HG02870 (cell line): ENCODE data around the gene MARCHF9.

ENCODE experiments used
- ATAC-seq: cut with Tn5 transposase; IDR thresholded peaks from one replicate; pipeline ENCODE4 v1.9.1; 2021; ENCODE audit warnings: mild to moderate bottlenecking, moderate library complexity; ENCODE audit not compliant: unreplicated experiment

The MARCHF9 gene

GRCh38 chr12:57724003-57724935 is 30.6 kb upstream of the MARCHF9 start:
- no peak for ATAC-seq

GRCh38 chr12:57724936-57725740 is 29.8 kb upstream of the MARCHF9 start:
- no peak for ATAC-seq

DNA sequence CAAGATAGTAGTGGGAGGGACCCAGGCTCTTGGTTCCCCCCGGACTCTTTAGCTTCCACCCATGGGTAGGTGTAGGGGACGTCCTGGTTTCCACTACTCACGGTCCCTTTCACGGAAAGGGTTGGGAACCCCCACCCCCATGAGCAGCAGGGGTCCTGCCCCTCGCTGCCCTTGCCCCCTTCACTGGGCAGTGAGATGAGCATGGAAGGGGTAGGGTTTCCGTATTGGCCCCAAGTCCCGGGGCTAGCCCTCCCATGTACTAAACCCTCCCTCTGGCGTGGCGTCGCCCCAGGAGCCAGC is 29.1 kb upstream of the MARCHF9 start:
- ATAC-seq, result no peak

DNA sequence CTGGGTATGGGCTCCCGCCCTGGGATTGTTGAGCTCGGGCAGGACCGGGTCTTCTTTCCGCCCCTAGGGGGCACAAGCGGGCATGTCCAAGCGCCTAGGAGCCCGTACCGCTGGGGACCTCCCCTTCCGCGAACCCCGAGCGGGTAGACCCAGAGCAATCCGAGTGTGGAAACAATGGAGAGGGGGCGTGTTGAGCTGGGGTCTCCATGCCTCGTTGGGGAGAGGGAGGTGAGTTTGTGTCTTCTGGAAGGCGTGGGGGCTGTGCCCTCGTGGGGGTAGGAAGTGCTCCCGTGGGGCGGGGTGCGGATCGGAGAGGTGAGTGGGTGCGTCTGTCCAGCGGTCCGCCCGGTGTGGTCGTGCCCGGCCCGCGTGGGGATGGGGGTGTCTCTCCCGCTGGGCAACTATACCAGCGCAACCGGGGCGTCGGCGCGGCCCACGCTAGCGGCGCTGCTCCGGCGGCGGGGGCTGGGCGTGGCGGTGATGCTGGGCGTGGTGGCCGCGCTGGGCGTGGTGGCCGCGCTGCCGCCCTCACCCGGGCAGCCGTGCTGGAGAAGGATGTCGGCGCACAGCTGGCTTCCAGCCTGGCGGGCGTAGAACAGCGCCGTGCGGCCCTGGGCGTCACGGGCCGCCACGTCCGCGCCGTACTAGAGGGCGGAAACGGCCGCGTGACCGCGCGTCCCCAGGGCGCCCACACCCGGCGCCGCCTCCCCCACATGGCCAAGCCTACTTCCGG is 28.6 kb upstream of the MARCHF9 start:
- ATAC-seq, result no peak

DNA sequence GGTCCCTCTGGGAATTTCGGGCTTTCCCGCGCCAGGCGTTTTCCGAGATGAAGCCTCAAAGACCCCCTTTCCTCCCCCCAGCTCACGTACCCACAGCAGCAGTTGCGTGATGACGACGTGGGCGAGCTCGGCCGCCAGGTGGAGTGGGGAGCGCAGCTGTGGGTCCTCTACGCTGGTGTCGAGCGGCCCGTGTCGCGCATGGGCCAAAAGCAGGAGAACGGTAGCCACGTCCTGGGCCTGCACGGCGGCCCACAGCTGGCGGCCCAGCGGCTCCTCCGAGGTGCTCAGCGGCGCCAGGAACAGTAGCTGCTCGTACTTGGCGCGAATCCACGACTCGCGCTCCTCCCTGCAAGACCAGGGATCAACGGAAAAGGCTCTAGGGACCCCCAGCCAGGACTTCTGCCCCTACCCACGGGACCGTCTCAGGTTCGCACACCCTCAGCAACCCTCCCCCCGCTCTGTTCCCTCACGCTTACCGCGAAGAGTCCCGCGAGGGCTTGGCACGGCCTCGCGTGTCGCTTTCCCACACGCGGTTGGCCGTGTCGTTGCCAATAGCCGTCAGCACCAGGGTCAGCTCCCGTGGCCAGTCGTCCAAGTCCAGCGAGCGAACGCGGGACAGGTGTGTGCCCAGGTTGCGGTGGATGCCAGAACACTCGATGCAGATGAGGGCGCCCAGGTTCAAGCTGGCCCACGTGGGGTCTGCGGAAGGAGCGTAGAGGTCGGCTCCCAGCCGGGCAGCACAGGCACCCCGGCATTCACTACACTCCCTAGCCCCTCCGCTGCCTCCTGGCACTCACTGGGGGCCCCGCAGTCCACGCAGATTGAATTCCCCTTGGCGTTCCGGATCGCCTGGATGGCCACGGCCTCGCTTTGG is 27.8 kb upstream of the MARCHF9 start:
- no peak for ATAC-seq

DNA sequence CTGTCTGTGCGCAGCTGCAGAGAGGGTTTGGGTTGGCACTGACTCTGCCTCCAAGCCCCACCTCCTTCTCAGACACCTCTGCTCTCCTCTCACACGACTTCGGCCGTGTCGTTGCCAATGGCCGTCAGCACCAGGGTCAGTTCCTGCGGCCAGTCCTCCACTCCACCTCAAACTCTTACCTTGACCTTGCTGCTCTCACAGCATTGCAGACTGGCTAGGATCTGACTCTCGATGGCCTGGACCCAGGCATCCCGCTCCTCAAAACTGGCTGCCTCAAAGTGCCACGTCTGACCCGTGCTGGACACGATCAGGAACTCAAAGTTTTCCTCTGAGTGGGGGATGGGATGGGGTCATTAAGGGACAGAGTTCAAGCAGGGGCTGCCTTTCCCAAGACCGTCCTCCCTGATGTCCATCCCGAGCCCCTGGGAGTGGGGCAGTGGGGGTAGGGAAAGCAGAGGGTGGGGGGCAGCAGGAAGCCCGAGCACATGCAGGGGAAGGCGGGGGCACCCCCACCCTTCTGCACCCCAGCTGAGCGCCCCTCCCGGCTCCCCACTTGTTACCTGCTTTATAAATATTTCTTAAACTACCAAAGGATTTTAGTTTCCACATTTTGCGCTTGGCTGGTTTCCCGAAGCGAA is 27.0 kb upstream of the MARCHF9 start:
- ATAC-seq, result no peak

DNA sequence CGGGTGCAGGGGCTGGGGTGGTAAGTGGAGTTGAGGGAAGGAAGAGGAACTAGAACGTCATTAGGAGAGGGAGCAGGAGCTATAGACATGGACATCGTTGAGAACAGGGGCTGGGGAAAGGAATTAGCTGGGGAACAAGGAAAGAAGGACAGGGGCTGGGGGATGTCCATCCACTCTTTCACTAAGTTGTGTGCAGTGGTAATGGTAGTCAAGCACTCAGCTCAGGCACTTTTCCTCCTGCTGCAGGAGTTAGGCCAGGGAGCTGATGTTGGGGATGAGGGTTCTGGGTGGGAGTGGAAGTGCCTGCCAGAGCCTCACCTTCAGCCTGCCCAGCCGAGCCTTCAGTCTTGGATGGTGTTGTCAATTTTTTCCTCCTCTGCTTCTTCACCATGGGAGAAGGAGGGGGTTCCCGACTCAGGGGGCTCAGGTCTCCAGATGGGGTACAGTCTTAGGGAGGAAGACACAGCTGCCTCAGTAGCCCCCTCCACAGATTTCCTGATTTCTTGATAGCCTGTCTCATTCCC is 25.5 kb upstream of the MARCHF9 start:
- no peak for ATAC-seq

DNA sequence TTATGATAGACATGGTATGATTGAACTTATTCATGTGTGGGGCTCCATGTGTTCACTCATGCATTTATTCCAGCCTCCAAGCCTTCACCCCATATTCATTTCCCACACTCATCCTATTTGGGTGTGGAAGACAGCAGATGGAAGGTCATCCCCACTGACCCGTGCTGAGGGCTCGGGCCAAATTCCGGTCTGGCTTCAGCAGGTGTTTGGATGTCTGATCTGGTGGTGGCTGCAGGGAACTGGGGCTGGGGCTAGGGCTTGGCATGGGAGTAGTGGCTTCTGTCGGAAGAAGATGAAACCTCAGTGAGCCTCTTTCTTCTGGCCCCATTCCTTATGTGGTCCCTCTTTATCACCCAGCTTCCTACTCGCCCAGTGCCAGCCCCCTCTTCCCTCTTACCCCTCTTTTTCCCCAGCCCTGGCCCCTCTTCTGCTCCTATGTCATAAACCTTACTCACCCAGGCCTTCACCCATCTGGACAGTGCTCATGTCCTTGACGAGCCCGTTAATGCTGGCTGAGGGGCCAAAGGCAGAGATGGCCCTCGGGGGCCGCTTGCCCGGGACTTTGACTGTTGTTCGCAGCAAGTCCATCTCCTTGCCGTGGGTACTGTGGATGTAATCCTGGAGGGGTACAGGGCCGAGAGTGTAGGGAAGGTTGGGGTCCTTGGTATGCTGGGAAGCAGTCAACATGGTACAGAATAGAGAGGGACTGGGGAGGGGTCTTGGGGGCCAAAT is 24.4 kb upstream of the MARCHF9 start:
- ATAC-seq, result no peak

DNA sequence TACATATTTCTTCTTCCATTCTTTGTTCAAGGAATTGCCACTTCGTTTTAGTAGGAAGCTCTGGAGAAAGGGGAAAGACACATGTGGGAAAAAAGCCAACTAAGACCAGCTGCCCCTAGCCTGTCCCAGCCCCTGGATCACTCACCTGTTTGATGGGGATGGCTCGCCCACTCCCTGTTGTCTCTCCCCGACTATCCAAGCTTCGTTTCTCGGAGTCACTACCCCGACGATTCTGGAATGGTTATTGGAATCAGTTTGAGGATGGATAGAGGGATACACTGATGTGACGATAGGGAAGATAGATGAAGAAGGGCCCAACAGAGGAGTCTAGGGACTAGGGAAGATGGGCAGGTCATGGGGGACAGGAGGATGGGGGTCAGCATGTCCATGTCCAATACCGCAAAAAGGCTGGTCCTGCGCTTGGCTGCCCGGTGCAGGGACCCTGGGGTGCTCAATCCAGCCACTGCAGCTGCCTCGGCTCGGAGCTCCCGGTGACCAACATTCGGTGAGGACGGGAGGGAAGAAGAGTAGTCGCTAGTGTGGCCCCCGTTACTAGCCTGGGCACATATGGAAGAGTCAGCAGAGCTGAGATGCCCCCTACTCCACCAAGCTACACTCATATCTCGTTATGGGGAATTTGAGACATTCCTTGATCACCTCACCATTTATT is 23.4 kb upstream of the MARCHF9 start:
- ATAC-seq, result no peak

DNA sequence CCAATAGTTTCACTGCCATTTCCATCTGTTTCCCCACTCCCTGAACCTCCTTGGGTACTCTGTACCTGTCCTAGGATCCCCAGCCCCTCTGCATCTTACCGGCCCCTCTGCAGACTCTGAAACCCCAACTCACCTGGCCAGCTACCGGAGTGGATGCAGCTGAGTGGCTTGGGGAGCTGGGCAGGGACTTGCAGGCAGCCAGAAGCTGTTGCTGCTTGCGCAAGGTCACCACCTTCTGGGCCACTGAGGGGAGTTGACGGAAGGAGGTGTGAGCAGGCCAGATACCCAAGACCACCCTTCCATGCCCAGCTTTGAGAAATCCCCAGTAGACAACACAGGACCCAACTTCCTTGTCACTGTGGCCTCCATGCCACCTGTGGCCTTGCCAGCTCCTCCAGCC is 22.6 kb upstream of the MARCHF9 start:
- no peak for ATAC-seq

DNA sequence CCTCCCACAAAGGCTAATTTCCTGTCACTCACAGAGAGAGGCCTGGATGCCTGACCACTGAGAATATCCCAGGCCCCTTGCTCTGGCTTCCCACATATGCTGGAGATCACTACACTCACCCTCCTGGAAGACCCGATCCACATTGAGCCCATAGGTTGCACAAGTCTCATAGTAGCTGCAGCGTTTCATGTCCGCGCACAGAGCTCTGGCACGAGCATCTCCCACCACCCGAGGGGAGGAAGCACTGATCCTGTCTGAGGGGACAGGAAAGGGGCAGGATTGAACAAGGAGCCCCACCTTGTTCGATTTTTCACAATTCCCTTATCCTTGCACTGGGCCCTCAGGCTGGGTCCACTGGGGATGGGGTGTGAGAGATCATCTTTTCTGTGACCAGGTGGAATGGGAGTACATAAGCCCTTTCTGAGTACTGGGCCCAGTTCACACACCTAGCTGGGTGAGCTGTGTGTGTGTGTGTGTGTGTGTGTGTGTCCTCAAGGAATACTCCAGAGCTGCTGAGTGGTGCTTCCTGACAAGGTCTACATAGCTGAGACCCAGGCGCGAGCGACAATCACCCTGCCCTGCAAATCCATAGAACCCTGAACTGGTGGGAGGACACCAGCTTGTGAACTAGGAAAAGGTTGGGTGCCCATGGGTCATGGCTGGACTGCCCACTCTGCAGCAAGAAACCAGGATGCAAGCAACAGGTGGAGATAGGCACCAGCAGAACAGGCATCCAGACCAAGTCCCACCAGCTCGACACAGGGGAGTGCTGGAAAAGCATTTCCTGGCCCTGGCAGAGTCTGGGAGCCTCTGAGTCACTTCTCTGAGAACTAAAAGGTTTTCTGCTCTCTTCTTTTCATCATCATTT is 21.9 kb upstream of the MARCHF9 start:
- no peak for ATAC-seq

DNA sequence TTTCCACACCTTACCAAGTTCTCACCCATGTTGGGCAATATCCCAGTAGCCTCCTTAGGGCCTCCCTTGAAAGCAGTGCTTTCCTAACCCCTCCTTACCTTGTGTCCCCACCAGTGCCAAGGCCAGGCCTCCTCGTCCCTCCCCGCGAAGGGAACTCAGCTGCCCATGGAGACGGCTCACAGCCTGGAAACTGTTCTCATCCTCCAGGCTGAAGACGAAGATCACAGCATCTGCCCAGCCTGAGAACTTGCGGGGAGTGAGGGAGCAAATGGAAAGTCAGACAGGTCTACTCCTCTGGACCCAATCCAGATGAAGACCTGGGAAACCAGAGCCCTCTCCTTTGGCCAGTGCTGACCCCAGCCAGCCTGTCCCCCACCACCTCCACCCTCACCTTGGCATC is 21.0 kb upstream of the MARCHF9 start:
- no peak for ATAC-seq

DNA sequence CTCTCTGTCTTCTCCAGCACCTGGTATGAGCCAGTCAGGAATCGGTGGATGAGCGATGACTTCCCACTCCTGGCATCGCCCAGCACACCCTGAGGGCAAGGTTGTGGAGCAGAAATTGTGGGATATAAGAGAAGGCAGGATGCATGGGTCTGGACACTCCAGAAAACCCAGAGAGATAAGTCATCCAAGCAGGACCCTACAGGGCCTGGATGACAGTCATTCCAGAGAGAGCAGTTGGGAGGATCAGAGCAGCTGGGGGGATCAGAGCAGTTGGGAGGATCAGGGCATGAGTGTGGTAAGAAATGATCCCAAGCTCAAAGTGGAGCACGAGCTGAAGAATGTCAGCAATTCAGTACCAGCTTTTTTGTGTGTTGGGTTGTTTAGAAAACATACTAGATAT is 20.3 kb upstream of the MARCHF9 start:
- no peak for ATAC-seq

GRCh38 chr12:57735198-57735855 is 19.6 kb upstream of the MARCHF9 start:
- no peak for ATAC-seq

DNA sequence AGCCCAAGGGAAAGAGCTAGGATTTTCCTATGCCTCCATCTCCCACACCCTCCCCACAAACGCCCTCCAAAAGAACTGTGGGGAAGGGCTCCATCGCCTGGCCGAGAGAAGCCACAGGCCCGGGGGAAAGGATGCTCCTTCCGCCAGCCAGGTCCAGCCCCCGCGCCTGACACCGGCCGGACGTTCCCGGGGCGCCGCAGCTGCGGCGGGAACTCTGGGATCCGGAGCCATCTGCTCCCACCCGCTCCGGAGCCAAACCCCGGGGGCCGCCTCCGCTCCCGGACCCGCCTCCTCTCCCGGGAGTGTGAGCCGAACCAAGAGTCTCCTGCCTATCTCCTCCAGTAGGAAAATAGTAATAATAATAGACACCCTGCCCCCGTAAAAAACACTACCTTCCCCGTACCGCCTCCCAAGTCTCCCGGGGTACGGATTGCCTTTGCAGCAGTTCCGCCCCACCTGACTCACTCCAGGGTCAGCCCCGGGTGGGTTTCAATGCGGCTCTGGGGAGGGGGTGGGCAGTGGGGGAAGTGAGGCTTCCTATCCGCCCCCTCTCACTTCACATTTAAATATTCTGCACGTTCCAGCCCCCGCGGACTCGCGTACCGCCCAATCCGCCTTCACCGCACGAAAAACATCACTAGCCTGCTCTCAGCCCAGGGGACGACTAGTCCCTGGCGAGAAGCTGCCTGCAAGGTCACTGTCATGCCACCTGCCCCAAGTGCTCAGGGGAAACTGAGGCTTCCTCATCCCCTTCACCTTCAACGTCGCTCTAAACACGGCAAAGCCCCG is 18.8 kb upstream of the MARCHF9 start:
- no peak for ATAC-seq

GRCh38 chr12:57736741-57737466 is 18.0 kb upstream of the MARCHF9 start:
- no peak for ATAC-seq
